GM12878 (cell line): Measurements from ENCODE around the gene FLAD1. TPM values are rescaled to one million over a fixed set of nuclear protein-coding genes. Genes with fewer than 3 reads are reported as not detected.

Experiments used
- CBX5 ChIP-seq: sonication (generic); IDR thresholded peaks from 2 replicates; pipeline ENCODE4 v1.6.1; 2016; ENCODE audit warnings: low read depth, moderate library complexity, mild to moderate bottlenecking, inconsistent platforms
- EGR1 ChIP-seq, 2 experiments: IDR thresholded peaks; 1 replicate in 1 of 2; 2 replicates in 1 of 2; pipeline ENCODE4 v1.6.1; 2011 to 2012; ENCODE audit warnings: low read depth in 2 of 2, low read length in 2 of 2, borderline replicate concordance in 1 of 2, mild to moderate bottlenecking in 1 of 2, moderate library complexity in 1 of 2
- HCFC1 ChIP-seq: fragments of 150-350 bp; IDR thresholded peaks from 2 replicates; pipeline ENCODE4 v1.6.1; 2014; ENCODE audit warnings: low read length
- IRF4 ChIP-seq: IDR thresholded peaks from 2 replicates; pipeline ENCODE4 v1.6.1; 2011; ENCODE audit warnings: low read depth, low read length
- NRF1 ChIP-seq: conservative IDR thresholded peaks from 2 replicates; pipeline ENCODE4 v1.6.1; 2011; ENCODE audit warnings: mild to moderate bottlenecking, low read depth, low read length, improper control_type of control experiment
- SREBF1 ChIP-seq: IDR thresholded peaks from 2 replicates; pipeline ENCODE4 v1.6.1; 2012; ENCODE audit warnings: mild to moderate bottlenecking, low read length
- TBL1XR1 ChIP-seq: IDR thresholded peaks from 2 replicates; pipeline ENCODE4 v1.6.1; 2012; ENCODE audit warnings: low read depth, low read length, improper control_type of control experiment
- polyA plus RNA-seq, 11 experiments: library from polyadenylated mRNA; depleted of rRNA in 4 of 11; unstranded in 6 of 11; stranded (reverse) in 5 of 11; fragments of >200 nt; fragmentation: Nextera tagmentation in 4 of 11; fragmentation: Illumina TruSeq in 1 of 11; extraction: Ambion mirVana in 4 of 11; extraction: Trizol in 1 of 11; gene quantifications; 1 replicate in 1 of 11; 2 replicates in 10 of 11; pipeline versions ENCODE4 v1.2.1 to v1.2.3, GENCODE V29; 2011 to 2016; ENCODE audit warnings: inconsistent platforms in 2 of 11, missing spikeins in 2 of 11, low read depth in 1 of 11
- total RNA-seq, 4 experiments: library from RNA; depleted of rRNA in 3 of 4; stranded (reverse); fragments of >200 nt in 3 of 4; fragmentation: Illumina TruSeq in 1 of 4; extraction: Trizol in 1 of 4; gene quantifications; 2 replicates each; pipeline versions ENCODE4 v1.2.1 to v1.2.3, GENCODE V29; 2013 to 2021
- TF ChIP-seq, protein P1 (sequence below): fragments of 150-350 bp; IDR thresholded peaks from 2 replicates; pipeline ENCODE4 v1.6.1; 2016; ENCODE audit warnings: low read depth, low read length
- TF ChIP-seq, protein P2 (sequence below): fragments of 450-650 bp; IDR thresholded peaks from 2 replicates; pipeline ENCODE4 v1.6.1; 2017; ENCODE audit warnings: mild to moderate bottlenecking
- TF ChIP-seq, protein P3 (sequence below): IDR thresholded peaks from 2 replicates; pipeline ENCODE4 v1.6.1; 2012; ENCODE audit warnings: low read depth, low read length, improper control_type of control experiment
- TF ChIP-seq, protein P4 (sequence below): fragments of 450-650 bp; conservative IDR thresholded peaks from 2 replicates; pipeline ENCODE4 v1.6.1; 2017; ENCODE audit warnings: mild to moderate bottlenecking, moderate library complexity
- TF ChIP-seq, protein P5 (sequence below): fragments of 450-650 bp; IDR thresholded peaks from 2 replicates; pipeline ENCODE4 v1.6.1; 2016; ENCODE audit warnings: mild to moderate bottlenecking
- TF ChIP-seq, protein P6 (sequence below): IDR thresholded peaks from 2 replicates; pipeline ENCODE4 v1.6.1; 2011; ENCODE audit warnings: borderline replicate concordance, low read depth, mild to moderate bottlenecking, moderate library complexity, mixed read lengths, low read length; ENCODE audit not compliant: insufficient read depth; ENCODE audit errors: extremely low read length
- TF ChIP-seq, protein P7 (sequence below), 3 experiments: IDR thresholded peaks in 2 of 3; conservative IDR thresholded peaks in 1 of 3; 2 replicates each; pipeline ENCODE4 v1.5.1; 2011; ENCODE audit warnings: low read depth in 3 of 3, low read length in 3 of 3, mild to moderate bottlenecking in 3 of 3, control low read depth in 2 of 3, moderate library complexity in 2 of 3, inconsistent platforms in 1 of 3, mixed read lengths in 1 of 3; ENCODE audit not compliant: control insufficient read depth in 2 of 3, insufficient read depth in 1 of 3; ENCODE audit errors: extremely low read depth in 1 of 3

FLAD1 gene
- total and polyA plus RNA-seq, 10 of the 15 experiments (the other 5 are each of a cell fraction or from before 2014, with no cell fraction given): 22.9 to 93.4 (median 56.6) TPM

DNA sequence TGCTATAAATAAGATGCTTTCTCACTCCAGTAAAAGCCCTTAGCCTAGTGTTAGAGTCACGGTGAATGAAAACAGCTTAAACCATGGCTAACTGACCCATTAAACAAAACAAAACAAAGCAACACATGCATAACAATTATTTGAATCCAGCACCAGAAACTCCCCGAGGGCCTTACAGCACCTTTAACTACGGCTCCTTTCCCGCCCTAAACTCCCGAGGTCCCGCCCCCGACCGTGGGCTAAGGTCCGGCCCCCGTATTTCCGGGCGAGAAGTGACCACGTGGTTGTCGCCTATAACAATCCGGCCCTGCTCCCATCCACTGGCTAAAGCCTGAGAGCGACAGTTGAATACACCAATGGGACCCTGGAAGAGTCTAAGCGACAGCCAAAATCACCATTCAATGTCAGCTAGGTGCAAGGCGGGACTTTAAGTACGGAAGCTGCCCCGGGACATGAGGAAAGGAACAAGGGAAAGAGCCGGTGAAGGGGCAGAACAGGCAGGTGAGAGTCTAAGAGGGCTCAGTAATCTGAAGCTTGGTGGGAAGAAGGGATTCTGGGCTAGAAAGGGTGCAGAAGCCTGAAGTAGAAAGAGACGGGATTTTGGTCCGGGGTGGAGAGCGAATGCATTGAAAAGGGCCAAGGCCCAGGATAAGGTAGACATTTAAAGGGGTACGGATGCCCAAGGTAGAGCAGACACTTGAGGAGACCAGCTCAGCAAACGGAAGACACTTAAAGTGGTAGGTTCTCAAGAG, at the start of gene FLAD1 (continued):
- TF ChIP-seq, protein P1, sequence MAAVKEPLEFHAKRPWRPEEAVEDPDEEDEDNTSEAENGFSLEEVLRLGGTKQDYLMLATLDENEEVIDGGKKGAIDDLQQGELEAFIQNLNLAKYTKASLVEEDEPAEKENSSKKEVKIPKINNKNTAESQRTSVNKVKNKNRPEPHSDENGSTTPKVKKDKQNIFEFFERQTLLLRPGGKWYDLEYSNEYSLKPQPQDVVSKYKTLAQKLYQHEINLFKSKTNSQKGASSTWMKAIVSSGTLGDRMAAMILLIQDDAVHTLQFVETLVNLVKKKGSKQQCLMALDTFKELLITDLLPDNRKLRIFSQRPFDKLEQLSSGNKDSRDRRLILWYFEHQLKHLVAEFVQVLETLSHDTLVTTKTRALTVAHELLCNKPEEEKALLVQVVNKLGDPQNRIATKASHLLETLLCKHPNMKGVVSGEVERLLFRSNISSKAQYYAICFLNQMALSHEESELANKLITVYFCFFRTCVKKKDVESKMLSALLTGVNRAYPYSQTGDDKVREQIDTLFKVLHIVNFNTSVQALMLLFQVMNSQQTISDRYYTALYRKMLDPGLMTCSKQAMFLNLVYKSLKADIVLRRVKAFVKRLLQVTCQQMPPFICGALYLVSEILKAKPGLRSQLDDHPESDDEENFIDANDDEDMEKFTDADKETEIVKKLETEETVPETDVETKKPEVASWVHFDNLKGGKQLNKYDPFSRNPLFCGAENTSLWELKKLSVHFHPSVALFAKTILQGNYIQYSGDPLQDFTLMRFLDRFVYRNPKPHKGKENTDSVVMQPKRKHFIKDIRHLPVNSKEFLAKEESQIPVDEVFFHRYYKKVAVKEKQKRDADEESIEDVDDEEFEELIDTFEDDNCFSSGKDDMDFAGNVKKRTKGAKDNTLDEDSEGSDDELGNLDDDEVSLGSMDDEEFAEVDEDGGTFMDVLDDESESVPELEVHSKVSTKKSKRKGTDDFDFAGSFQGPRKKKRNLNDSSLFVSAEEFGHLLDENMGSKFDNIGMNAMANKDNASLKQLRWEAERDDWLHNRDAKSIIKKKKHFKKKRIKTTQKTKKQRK: peak; percentile 97
- peak; percentile 62 for TF ChIP-seq HCFC1
- TF ChIP-seq, protein P2, sequence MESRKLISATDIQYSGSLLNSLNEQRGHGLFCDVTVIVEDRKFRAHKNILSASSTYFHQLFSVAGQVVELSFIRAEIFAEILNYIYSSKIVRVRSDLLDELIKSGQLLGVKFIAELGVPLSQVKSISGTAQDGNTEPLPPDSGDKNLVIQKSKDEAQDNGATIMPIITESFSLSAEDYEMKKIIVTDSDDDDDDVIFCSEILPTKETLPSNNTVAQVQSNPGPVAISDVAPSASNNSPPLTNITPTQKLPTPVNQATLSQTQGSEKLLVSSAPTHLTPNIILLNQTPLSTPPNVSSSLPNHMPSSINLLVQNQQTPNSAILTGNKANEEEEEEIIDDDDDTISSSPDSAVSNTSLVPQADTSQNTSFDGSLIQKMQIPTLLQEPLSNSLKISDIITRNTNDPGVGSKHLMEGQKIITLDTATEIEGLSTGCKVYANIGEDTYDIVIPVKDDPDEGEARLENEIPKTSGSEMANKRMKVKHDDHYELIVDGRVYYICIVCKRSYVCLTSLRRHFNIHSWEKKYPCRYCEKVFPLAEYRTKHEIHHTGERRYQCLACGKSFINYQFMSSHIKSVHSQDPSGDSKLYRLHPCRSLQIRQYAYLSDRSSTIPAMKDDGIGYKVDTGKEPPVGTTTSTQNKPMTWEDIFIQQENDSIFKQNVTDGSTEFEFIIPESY: peak; percentile 81; the same call in 1 of the 2 replicates
- TF ChIP-seq SREBF1: no peak
- no peak for TF ChIP-seq CBX5
- TF ChIP-seq, protein P3, sequence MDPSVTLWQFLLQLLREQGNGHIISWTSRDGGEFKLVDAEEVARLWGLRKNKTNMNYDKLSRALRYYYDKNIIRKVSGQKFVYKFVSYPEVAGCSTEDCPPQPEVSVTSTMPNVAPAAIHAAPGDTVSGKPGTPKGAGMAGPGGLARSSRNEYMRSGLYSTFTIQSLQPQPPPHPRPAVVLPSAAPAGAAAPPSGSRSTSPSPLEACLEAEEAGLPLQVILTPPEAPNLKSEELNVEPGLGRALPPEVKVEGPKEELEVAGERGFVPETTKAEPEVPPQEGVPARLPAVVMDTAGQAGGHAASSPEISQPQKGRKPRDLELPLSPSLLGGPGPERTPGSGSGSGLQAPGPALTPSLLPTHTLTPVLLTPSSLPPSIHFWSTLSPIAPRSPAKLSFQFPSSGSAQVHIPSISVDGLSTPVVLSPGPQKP: peak; percentile 62; the same call in 1 of the 2 replicates
- TF ChIP-seq, protein P4, sequence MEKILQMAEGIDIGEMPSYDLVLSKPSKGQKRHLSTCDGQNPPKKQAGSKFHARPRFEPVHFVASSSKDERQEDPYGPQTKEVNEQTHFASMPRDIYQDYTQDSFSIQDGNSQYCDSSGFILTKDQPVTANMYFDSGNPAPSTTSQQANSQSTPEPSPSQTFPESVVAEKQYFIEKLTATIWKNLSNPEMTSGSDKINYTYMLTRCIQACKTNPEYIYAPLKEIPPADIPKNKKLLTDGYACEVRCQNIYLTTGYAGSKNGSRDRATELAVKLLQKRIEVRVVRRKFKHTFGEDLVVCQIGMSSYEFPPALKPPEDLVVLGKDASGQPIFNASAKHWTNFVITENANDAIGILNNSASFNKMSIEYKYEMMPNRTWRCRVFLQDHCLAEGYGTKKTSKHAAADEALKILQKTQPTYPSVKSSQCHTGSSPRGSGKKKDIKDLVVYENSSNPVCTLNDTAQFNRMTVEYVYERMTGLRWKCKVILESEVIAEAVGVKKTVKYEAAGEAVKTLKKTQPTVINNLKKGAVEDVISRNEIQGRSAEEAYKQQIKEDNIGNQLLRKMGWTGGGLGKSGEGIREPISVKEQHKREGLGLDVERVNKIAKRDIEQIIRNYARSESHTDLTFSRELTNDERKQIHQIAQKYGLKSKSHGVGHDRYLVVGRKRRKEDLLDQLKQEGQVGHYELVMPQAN: peak; percentile 64
- no peak for TF ChIP-seq NRF1
- 0 out of 2 replicates have a peak, but pooled peaks have one; percentile 16 for TF ChIP-seq TBL1XR1
- TF ChIP-seq, protein P5, sequence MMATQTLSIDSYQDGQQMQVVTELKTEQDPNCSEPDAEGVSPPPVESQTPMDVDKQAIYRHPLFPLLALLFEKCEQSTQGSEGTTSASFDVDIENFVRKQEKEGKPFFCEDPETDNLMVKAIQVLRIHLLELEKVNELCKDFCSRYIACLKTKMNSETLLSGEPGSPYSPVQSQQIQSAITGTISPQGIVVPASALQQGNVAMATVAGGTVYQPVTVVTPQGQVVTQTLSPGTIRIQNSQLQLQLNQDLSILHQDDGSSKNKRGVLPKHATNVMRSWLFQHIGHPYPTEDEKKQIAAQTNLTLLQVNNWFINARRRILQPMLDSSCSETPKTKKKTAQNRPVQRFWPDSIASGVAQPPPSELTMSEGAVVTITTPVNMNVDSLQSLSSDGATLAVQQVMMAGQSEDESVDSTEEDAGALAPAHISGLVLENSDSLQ: peak; percentile 100
- TF ChIP-seq, protein P6, sequence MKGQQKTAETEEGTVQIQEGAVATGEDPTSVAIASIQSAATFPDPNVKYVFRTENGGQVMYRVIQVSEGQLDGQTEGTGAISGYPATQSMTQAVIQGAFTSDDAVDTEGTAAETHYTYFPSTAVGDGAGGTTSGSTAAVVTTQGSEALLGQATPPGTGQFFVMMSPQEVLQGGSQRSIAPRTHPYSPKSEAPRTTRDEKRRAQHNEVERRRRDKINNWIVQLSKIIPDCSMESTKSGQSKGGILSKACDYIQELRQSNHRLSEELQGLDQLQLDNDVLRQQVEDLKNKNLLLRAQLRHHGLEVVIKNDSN: peak; percentile 81
- TF ChIP-seq IRF4: peak; percentile 6; the same call in 1 of the 2 replicates
- TF ChIP-seq, protein P7, sequence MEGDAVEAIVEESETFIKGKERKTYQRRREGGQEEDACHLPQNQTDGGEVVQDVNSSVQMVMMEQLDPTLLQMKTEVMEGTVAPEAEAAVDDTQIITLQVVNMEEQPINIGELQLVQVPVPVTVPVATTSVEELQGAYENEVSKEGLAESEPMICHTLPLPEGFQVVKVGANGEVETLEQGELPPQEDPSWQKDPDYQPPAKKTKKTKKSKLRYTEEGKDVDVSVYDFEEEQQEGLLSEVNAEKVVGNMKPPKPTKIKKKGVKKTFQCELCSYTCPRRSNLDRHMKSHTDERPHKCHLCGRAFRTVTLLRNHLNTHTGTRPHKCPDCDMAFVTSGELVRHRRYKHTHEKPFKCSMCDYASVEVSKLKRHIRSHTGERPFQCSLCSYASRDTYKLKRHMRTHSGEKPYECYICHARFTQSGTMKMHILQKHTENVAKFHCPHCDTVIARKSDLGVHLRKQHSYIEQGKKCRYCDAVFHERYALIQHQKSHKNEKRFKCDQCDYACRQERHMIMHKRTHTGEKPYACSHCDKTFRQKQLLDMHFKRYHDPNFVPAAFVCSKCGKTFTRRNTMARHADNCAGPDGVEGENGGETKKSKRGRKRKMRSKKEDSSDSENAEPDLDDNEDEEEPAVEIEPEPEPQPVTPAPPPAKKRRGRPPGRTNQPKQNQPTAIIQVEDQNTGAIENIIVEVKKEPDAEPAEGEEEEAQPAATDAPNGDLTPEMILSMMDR (IDR thresholded peaks at IDR 0.05 in 2 of 3, conservative IDR thresholded peaks at IDR 0.05 in 1 of 3; ENCODE audit: control insufficient read depth in 2 of 3, extremely low read depth in 1 of 3, insufficient read depth in 1 of 3, low read depth in 3 of 3, low read length in 3 of 3): no peak
- TF ChIP-seq EGR1 (IDR thresholded peaks at IDR 0.05; ENCODE audit: borderline replicate concordance in 1 of 2, low read depth in 2 of 2, low read length in 2 of 2): peak in 1 of 2 experiments; percentile 82; a peak in 2 of 3 replicates
